HepG2 (cell line): ENCODE measurements around the gene PHF5A. TPM values are rescaled to one million over a fixed set of nuclear protein-coding genes. Genes with fewer than 3 reads are reported as not detected.

Experiments
- GMEB1 ChIP-seq: sonication (generic); formaldehyde crosslinking; IDR thresholded peaks from 2 replicates; pipeline ENCODE4 v1.5.1; 2020; ENCODE audit warnings: missing genetic modification reagents, mild to moderate bottlenecking, borderline replicate concordance
- HDAC6 ChIP-seq: fragments of 200-600 bp; sonication (generic); IDR thresholded peaks from 2 replicates; pipeline ENCODE4 v1.7.0; 2017; ENCODE audit warnings: mild to moderate bottlenecking, antibody characterized with exemption, low read length, low read depth
- KDM2A ChIP-seq: sonication (generic); formaldehyde crosslinking; IDR thresholded peaks from 2 replicates; pipeline ENCODE4 v1.4.0; 2020; ENCODE audit warnings: low read depth, missing genetic modification reagents, borderline replicate concordance
- KMT2A ChIP-seq: sonication (generic); formaldehyde crosslinking; IDR thresholded peaks from 2 replicates; pipeline ENCODE4 v1.4.0; 2020; ENCODE audit warnings: missing genetic modification reagents
- NFIB ChIP-seq: sonication (generic); formaldehyde crosslinking; IDR thresholded peaks from 2 replicates; pipeline ENCODE4 v1.9.0; 2021; ENCODE audit warnings: missing genetic modification reagents, mild to moderate bottlenecking, borderline replicate concordance
- NFIC ChIP-seq: IDR thresholded peaks from 2 replicates; pipeline ENCODE4 v1.6.1; 2012; ENCODE audit warnings: mild to moderate bottlenecking, low read length, inconsistent platforms
- NR1H2 ChIP-seq: sonication (generic); formaldehyde crosslinking; IDR thresholded peaks from 2 replicates; pipeline ENCODE4 v1.8.1; 2022; ENCODE audit warnings: low read depth, missing genetic modification reagents, borderline replicate concordance
- SIX1 ChIP-seq: sonication (generic); formaldehyde crosslinking; IDR thresholded peaks from 2 replicates; pipeline ENCODE4 v1.4.0; 2020; ENCODE audit warnings: missing genetic modification reagents, borderline replicate concordance
- ZNF24 ChIP-seq: fragments of 450-650 bp; IDR thresholded peaks from 2 replicates; pipeline ENCODE4 v1.6.1; 2017; ENCODE audit warnings: antibody characterized with exemption, mild to moderate bottlenecking
- ZNF350 ChIP-seq: sonication (generic); formaldehyde crosslinking; IDR thresholded peaks from 2 replicates; pipeline ENCODE4 v1.4.0; 2020; ENCODE audit warnings: mild to moderate bottlenecking, low read depth, missing genetic modification reagents, borderline replicate concordance
- ZNF367 ChIP-seq: sonication (generic); formaldehyde crosslinking; IDR thresholded peaks from 2 replicates; pipeline ENCODE4 v1.4.0; 2020; ENCODE audit warnings: missing genetic modification reagents, borderline replicate concordance
- ZNF503 ChIP-seq: sonication (generic); formaldehyde crosslinking; IDR thresholded peaks from 2 replicates; pipeline ENCODE4 v1.4.0; 2020; ENCODE audit warnings: missing genetic modification reagents
- ZNF512 ChIP-seq: sonication (generic); formaldehyde crosslinking; IDR thresholded peaks from 2 replicates; pipeline ENCODE4 v1.4.0; 2020; ENCODE audit warnings: mild to moderate bottlenecking, missing genetic modification reagents
- ZNF776 ChIP-seq: sonication (generic); formaldehyde crosslinking; IDR thresholded peaks from 2 replicates; pipeline ENCODE4 v1.4.0; 2020; ENCODE audit warnings: mild to moderate bottlenecking, missing genetic modification reagents
- ZNF777 ChIP-seq: sonication (generic); formaldehyde crosslinking; IDR thresholded peaks from 2 replicates; pipeline ENCODE4 v1.4.0; 2020; ENCODE audit warnings: missing genetic modification reagents
- ZNF782 ChIP-seq: sonication (generic); formaldehyde crosslinking; IDR thresholded peaks from 2 replicates; pipeline ENCODE4 v1.4.0; 2020; ENCODE audit warnings: missing genetic modification reagents, mild to moderate bottlenecking, borderline replicate concordance
- polyA plus RNA-seq, 8 experiments: library from polyadenylated mRNA; depleted of rRNA in 3 of 8; stranded (reverse) in 7 of 8; unstranded in 1 of 8; fragments of >200 nt; fragmentation: Illumina TruSeq in 4 of 8; extraction: Trizol in 4 of 8; gene quantifications; 2 replicates each; pipeline versions ENCODE4 v1.2.1 to v1.2.3, GENCODE V29; 2011 to 2016; ENCODE audit warnings: low read depth in 4 of 8, missing spikeins in 1 of 8, mixed read lengths in 1 of 8; ENCODE audit not compliant: insufficient read depth in 1 of 8
- total RNA-seq, 5 experiments: library from RNA; depleted of rRNA; stranded (reverse); fragments of >200 nt; fragmentation: Illumina TruSeq; extraction: Trizol; gene quantifications; 2 replicates each; pipeline ENCODE4 v1.2.3, GENCODE V29; 2016; ENCODE audit warnings: low read depth in 1 of 5
- TF ChIP-seq, protein P1 (sequence below): sonication (generic); formaldehyde crosslinking; conservative IDR thresholded peaks from 2 replicates; pipeline ENCODE4 v1.4.0; 2020; ENCODE audit warnings: missing genetic modification reagents
- TF ChIP-seq, protein P2 (sequence below): sonication (generic); formaldehyde crosslinking; IDR thresholded peaks from 2 replicates; pipeline ENCODE4 v1.4.0; 2020; ENCODE audit warnings: mild to moderate bottlenecking, missing genetic modification reagents

The PHF5A gene
- total and polyA plus RNA-seq, 2 of the 13 experiments (the other 11 are each of a cell fraction or from before 2014, with no cell fraction given) = 56.6 to 105 TPM

GRCh38 chr22:41446639-41447434 lies 21.7 kb downstream of the PHF5A start, which contains the start of gene TOB2 (continued):
- 0 out of 2 replicates have a peak, but pooled peaks have one; percentile 22 for TF ChIP-seq NFIB (CRISPR knock-in tag)
- no peak; the same call in 1 of the 2 replicates for TF ChIP-seq NFIC
- peak; percentile 64 for TF ChIP-seq SIX1 (CRISPR knock-in tag)
- peak; percentile 93 for TF ChIP-seq KMT2A
- TF ChIP-seq ZNF512 (CRISPR knock-in tag) = no peak
- peak; percentile 81 for TF ChIP-seq ZNF776 (CRISPR knock-in tag)
- TF ChIP-seq, protein P1, sequence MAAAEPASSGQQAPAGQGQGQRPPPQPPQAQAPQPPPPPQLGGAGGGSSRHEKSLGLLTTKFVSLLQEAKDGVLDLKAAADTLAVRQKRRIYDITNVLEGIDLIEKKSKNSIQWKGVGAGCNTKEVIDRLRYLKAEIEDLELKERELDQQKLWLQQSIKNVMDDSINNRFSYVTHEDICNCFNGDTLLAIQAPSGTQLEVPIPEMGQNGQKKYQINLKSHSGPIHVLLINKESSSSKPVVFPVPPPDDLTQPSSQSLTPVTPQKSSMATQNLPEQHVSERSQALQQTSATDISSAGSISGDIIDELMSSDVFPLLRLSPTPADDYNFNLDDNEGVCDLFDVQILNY = peak; percentile 71
- TF ChIP-seq ZNF367 (CRISPR knock-in tag) = peak; percentile 85; the same call in 1 of the 2 replicates
- peak; percentile 74 for TF ChIP-seq ZNF777 (CRISPR knock-in tag)
- TF ChIP-seq, protein P2, sequence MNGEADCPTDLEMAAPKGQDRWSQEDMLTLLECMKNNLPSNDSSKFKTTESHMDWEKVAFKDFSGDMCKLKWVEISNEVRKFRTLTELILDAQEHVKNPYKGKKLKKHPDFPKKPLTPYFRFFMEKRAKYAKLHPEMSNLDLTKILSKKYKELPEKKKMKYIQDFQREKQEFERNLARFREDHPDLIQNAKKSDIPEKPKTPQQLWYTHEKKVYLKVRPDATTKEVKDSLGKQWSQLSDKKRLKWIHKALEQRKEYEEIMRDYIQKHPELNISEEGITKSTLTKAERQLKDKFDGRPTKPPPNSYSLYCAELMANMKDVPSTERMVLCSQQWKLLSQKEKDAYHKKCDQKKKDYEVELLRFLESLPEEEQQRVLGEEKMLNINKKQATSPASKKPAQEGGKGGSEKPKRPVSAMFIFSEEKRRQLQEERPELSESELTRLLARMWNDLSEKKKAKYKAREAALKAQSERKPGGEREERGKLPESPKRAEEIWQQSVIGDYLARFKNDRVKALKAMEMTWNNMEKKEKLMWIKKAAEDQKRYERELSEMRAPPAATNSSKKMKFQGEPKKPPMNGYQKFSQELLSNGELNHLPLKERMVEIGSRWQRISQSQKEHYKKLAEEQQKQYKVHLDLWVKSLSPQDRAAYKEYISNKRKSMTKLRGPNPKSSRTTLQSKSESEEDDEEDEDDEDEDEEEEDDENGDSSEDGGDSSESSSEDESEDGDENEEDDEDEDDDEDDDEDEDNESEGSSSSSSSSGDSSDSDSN (CRISPR knock-in tag) = peak; percentile 91
- peak; percentile 94 for TF ChIP-seq ZNF782 (CRISPR knock-in tag)
- TF ChIP-seq NR1H2 (CRISPR knock-in tag) = no peak; the same call in 1 of the 2 replicates
- no peak for TF ChIP-seq HDAC6
- TF ChIP-seq ZNF350 (CRISPR knock-in tag) = peak; percentile 99
- TF ChIP-seq GMEB1 (CRISPR knock-in tag) = peak; percentile 87
- 0 out of 2 replicates have a peak, but pooled peaks have one; percentile 51 for TF ChIP-seq ZNF24
- peak; percentile 98 for TF ChIP-seq KDM2A
- TF ChIP-seq ZNF503 = peak; percentile 90
